WTC11 (cell line): ENCODE data around the gene GALNTL6. TPM values are rescaled to one million over a fixed set of nuclear protein-coding genes. Genes with fewer than 3 reads are reported as not detected.

Experiments used
- ATAC-seq: fragments of 200-7000 bp; cut with Tn5 transposase; 2 replicates; pipeline ENCODE4 v1.10.0; 2021; ENCODE audit warnings: mild to moderate bottlenecking, moderate library complexity
- CTCF ChIA-PET: fragments of 300-600 bp; sonication (Branson Sonifier 250); formaldehyde crosslinking; loops from one replicate; lab custom pipeline; 2021; ENCODE audit warnings: antibody characterized with exemption; lab: Charles Lee
- POLR2A ChIA-PET: fragments of 350-600 bp; sonication (Branson Sonifier 250); formaldehyde crosslinking; loops from one replicate; lab custom pipeline; 2021; ENCODE audit warnings: antibody characterized with exemption; lab: Charles Lee
- DNase-seq: peaks from one replicate; pipeline ENCODE4 v3.0.0; 2021; ENCODE audit warnings: low spot score
- H3K27ac Mint-ChIP-seq: 2 replicates; pipeline ENCODE4 v1.8.0; 2021; ENCODE audit warnings: mixed read lengths
- H3K27me3 Mint-ChIP-seq: 2 replicates; pipeline ENCODE4 v1.8.0; 2021; ENCODE audit warnings: low read depth, mild to moderate bottlenecking, moderate library complexity, mixed read lengths
- H3K36me3 Mint-ChIP-seq: 2 replicates; pipeline ENCODE4 v1.8.0; 2021; ENCODE audit warnings: mixed read lengths
- H3K4me1 Mint-ChIP-seq: 2 replicates; pipeline ENCODE4 v1.8.0; 2022; ENCODE audit warnings: mixed read lengths
- H3K4me3 Mint-ChIP-seq: 2 replicates; pipeline ENCODE4 v1.8.0; 2021; ENCODE audit warnings: mild to moderate bottlenecking, moderate library complexity, mixed read lengths
- H3K9me3 Mint-ChIP-seq: 2 replicates; pipeline ENCODE4 v1.8.0; 2021; ENCODE audit warnings: mixed read lengths
- CREM ChIP-seq: sonication (generic); formaldehyde crosslinking; IDR thresholded peaks from 2 replicates; pipeline ENCODE4 v1.8.1; 2022; ENCODE audit warnings: mild to moderate bottlenecking, missing genetic modification reagents, moderate library complexity
- EMX1 ChIP-seq: fragments of 250-450 bp; sonication (Bioruptor Pico); IDR thresholded peaks from 2 replicates; pipeline ENCODE4 v1.8.0; 2021; ENCODE audit warnings: mild to moderate bottlenecking
- HMGA2 ChIP-seq: fragments of 250-450 bp; sonication (Bioruptor Pico); IDR thresholded peaks from 2 replicates; pipeline ENCODE4 v1.4.0; 2021; ENCODE audit warnings: mild to moderate bottlenecking, moderate library complexity
- JAZF1 ChIP-seq: fragments of 250-450 bp; sonication (Bioruptor Pico); IDR thresholded peaks from 2 replicates; pipeline ENCODE4 v1.9.0; 2021; ENCODE audit warnings: moderate library complexity, mild to moderate bottlenecking, inconsistent platforms
- NR2C2 ChIP-seq: sonication (generic); formaldehyde crosslinking; IDR thresholded peaks from 2 replicates; pipeline ENCODE4 v1.8.0; 2022; ENCODE audit warnings: mild to moderate bottlenecking, missing genetic modification reagents
- OVOL2 ChIP-seq: fragments of 250-450 bp; sonication (Bioruptor Pico); IDR thresholded peaks from 2 replicates; pipeline ENCODE4 v1.9.0; 2021; ENCODE audit warnings: mild to moderate bottlenecking, borderline replicate concordance
- PRRX2 ChIP-seq: fragments of 250-450 bp; sonication (Bioruptor Pico); IDR thresholded peaks from 2 replicates; pipeline ENCODE4 v1.8.0; 2021; ENCODE audit warnings: mild to moderate bottlenecking
- RELA ChIP-seq: sonication (generic); formaldehyde crosslinking; IDR thresholded peaks from 2 replicates; pipeline ENCODE4 v1.8.1; 2022; ENCODE audit warnings: missing genetic modification reagents, mild to moderate bottlenecking, borderline replicate concordance
- TCF7 ChIP-seq: sonication (generic); formaldehyde crosslinking; IDR thresholded peaks from 2 replicates; pipeline ENCODE4 v1.8.0; 2022; ENCODE audit warnings: mild to moderate bottlenecking, low read depth, missing genetic modification reagents, moderate library complexity
- ZNF121 ChIP-seq: sonication (generic); formaldehyde crosslinking; IDR thresholded peaks from 2 replicates; pipeline ENCODE4 v1.8.0; 2023; ENCODE audit warnings: missing genetic modification reagents
- ZNF232 ChIP-seq: sonication (generic); formaldehyde crosslinking; IDR thresholded peaks from 2 replicates; pipeline ENCODE4 v1.8.0; 2022; ENCODE audit warnings: mild to moderate bottlenecking, missing genetic modification reagents
- ZNF396 ChIP-seq: fragments of 250-450 bp; sonication (Bioruptor Pico); IDR thresholded peaks from 2 replicates; pipeline ENCODE4 v1.8.0; 2021; ENCODE audit warnings: mild to moderate bottlenecking, moderate library complexity, borderline replicate concordance
- ZNF416 ChIP-seq: fragments of 250-450 bp; sonication (Bioruptor Pico); IDR thresholded peaks from 2 replicates; pipeline ENCODE4 v1.9.0; 2021; ENCODE audit warnings: mild to moderate bottlenecking, inconsistent platforms
- total RNA-seq: library from RNA; stranded (reverse); gene quantifications from 3 replicates; pipeline ENCODE4 v1.2.3, GENCODE V29; 2021
- TF ChIP-seq, protein P1 (sequence below): fragments of 250-450 bp; sonication (Bioruptor Pico); IDR thresholded peaks from 2 replicates; pipeline ENCODE4 v1.9.0; 2021; ENCODE audit warnings: mild to moderate bottlenecking, borderline replicate concordance
- TF ChIP-seq, protein P2 (sequence below): sonication (generic); formaldehyde crosslinking; IDR thresholded peaks from 2 replicates; pipeline ENCODE4 v1.8.1; 2023; ENCODE audit warnings: mild to moderate bottlenecking, missing genetic modification reagents, moderate library complexity
- TF ChIP-seq, protein P3 (sequence below): sonication (generic); formaldehyde crosslinking; IDR thresholded peaks from 2 replicates; pipeline ENCODE4 v1.8.0; 2022; ENCODE audit warnings: mild to moderate bottlenecking, missing genetic modification reagents
- TF ChIP-seq, protein P4 (sequence below): fragments of 250-450 bp; sonication (Bioruptor Pico); IDR thresholded peaks from 2 replicates; pipeline ENCODE4 v1.9.0; 2021; ENCODE audit warnings: moderate library complexity, mild to moderate bottlenecking, inconsistent platforms, borderline replicate concordance
- TF ChIP-seq, protein P5 (sequence below): sonication (generic); formaldehyde crosslinking; IDR thresholded peaks from 2 replicates; pipeline ENCODE4 v1.8.0; 2022; ENCODE audit warnings: missing genetic modification reagents
- TF ChIP-seq, protein P6 (sequence below): sonication (generic); formaldehyde crosslinking; IDR thresholded peaks from 2 replicates; pipeline ENCODE4 v1.8.0; 2022; ENCODE audit warnings: mild to moderate bottlenecking, missing genetic modification reagents

Gene GALNTL6
- total RNA-seq, 1 experiment from 2014 or later = 0.24 TPM

DNA sequence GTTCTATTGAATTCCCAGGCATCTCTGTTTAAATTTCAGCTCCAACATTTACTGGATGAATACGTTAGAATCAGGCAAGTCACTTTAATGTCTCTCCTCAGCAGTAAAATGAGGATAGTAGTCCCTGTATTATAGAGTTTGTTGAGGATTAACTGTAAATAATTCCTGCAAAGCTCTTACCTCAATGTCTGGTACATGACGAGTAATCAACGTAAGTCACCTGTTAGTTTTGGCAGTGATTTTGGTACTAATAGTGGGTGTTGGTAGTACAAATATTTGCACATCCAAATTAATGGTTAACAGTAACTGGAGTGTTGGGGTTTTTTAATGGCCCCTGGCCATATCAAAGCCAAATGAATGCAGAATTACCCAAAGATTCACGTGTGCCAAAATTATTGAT is 1165.6 kb downstream of the GALNTL6 start:
- no peak overlapping the region for H3K4me3 Mint-ChIP-seq
- ChIA-PET POLR2A (no interaction called here), CTCF (interaction anchor here (0.7 to 1.8 kb wide), 2 partner anchors 35 to 86 kb away, joined by 4 to 8 read pairs; no protein-coding TSS in a partner anchor)
- H3K36me3 Mint-ChIP-seq = peaks cover 10% of the 10 kb centered on the region
- peaks cover 17% of the 10 kb centered on the region for H3K9me3 Mint-ChIP-seq
- DNase-seq (no peak), ATAC-seq (no peak)
- no peak for TF ChIP-seq EMX1 (CRISPR knock-in tag)
- TF ChIP-seq, protein P1, sequence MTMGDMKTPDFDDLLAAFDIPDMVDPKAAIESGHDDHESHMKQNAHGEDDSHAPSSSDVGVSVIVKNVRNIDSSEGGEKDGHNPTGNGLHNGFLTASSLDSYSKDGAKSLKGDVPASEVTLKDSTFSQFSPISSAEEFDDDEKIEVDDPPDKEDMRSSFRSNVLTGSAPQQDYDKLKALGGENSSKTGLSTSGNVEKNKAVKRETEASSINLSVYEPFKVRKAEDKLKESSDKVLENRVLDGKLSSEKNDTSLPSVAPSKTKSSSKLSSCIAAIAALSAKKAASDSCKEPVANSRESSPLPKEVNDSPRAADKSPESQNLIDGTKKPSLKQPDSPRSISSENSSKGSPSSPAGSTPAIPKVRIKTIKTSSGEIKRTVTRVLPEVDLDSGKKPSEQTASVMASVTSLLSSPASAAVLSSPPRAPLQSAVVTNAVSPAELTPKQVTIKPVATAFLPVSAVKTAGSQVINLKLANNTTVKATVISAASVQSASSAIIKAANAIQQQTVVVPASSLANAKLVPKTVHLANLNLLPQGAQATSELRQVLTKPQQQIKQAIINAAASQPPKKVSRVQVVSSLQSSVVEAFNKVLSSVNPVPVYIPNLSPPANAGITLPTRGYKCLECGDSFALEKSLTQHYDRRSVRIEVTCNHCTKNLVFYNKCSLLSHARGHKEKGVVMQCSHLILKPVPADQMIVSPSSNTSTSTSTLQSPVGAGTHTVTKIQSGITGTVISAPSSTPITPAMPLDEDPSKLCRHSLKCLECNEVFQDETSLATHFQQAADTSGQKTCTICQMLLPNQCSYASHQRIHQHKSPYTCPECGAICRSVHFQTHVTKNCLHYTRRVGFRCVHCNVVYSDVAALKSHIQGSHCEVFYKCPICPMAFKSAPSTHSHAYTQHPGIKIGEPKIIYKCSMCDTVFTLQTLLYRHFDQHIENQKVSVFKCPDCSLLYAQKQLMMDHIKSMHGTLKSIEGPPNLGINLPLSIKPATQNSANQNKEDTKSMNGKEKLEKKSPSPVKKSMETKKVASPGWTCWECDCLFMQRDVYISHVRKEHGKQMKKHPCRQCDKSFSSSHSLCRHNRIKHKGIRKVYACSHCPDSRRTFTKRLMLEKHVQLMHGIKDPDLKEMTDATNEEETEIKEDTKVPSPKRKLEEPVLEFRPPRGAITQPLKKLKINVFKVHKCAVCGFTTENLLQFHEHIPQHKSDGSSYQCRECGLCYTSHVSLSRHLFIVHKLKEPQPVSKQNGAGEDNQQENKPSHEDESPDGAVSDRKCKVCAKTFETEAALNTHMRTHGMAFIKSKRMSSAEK (CRISPR knock-in tag) = no peak
- no peak for TF ChIP-seq CREM (CRISPR knock-in tag)
- no peak for TF ChIP-seq OVOL2 (CRISPR knock-in tag)
- TF ChIP-seq TCF7 (CRISPR knock-in tag) = no peak
- TF ChIP-seq, protein P2, sequence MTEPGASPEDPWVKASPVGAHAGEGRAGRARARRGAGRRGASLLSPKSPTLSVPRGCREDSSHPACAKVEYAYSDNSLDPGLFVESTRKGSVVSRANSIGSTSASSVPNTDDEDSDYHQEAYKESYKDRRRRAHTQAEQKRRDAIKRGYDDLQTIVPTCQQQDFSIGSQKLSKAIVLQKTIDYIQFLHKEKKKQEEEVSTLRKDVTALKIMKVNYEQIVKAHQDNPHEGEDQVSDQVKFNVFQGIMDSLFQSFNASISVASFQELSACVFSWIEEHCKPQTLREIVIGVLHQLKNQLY (CRISPR knock-in tag) = no peak
- no peak for TF ChIP-seq ZNF416 (CRISPR knock-in tag)
- TF ChIP-seq JAZF1 (CRISPR knock-in tag) = no peak
- TF ChIP-seq PRRX2 = no peak
- H3K27me3 Mint-ChIP-seq = no peaks in the 10 kb centered on the region
- H3K4me1 Mint-ChIP-seq = peaks cover 6% of the 10 kb centered on the region
- H3K27ac Mint-ChIP-seq = no peak overlapping the region

DNA sequence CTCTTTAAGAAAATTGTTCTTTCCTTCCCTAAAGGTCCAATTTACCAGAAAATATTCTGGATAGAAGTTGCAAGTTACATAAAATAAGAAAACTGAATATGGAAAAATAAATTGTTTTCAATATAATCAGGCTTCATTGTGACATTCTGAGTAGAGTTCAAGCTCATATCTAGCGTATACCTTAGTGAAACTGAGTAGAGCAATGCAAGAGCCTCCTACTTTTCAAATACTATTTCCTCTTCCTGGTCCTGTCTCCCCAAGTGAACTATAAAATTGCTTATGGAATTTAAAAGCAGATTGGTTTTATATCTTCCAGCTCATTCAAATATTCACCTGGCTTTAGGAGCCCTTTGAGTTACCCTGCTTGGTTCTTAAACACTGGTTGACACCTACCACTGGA is 1166.1 kb downstream of the GALNTL6 start:
- H3K27ac Mint-ChIP-seq = no peak overlapping the region

More for the DNA sequence above, 1166.1 kb downstream of the GALNTL6 start:
- POLR2A ChIA-PET = no interaction called here
- Mint-ChIP-seq H3K4me1 (peaks cover 11% of the 10 kb centered on the region), H3K9me3 (peaks cover 17% of the 10 kb centered on the region), H3K27me3 (no peaks in the 10 kb centered on the region), H3K36me3 (peaks cover 10% of the 10 kb centered on the region), H3K4me3 (no peak overlapping the region)
- no peak for DNase-seq
- no peak for ATAC-seq
- TF ChIP-seq, protein P3, sequence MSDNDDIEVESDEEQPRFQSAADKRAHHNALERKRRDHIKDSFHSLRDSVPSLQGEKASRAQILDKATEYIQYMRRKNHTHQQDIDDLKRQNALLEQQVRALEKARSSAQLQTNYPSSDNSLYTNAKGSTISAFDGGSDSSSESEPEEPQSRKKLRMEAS = no peak
- TF ChIP-seq, protein P4, sequence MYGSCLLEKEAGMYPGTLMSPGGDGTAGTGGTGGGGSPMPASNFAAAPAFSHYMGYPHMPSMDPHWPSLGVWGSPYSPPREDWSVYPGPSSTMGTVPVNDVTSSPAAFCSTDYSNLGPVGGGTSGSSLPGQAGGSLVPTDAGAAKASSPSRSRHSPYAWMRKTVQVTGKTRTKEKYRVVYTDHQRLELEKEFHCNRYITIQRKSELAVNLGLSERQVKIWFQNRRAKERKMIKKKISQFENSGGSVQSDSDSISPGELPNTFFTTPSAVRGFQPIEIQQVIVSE (CRISPR knock-in tag) = no peak
- TF ChIP-seq HMGA2 (CRISPR knock-in tag) = no peak
- TF ChIP-seq, protein P5, sequence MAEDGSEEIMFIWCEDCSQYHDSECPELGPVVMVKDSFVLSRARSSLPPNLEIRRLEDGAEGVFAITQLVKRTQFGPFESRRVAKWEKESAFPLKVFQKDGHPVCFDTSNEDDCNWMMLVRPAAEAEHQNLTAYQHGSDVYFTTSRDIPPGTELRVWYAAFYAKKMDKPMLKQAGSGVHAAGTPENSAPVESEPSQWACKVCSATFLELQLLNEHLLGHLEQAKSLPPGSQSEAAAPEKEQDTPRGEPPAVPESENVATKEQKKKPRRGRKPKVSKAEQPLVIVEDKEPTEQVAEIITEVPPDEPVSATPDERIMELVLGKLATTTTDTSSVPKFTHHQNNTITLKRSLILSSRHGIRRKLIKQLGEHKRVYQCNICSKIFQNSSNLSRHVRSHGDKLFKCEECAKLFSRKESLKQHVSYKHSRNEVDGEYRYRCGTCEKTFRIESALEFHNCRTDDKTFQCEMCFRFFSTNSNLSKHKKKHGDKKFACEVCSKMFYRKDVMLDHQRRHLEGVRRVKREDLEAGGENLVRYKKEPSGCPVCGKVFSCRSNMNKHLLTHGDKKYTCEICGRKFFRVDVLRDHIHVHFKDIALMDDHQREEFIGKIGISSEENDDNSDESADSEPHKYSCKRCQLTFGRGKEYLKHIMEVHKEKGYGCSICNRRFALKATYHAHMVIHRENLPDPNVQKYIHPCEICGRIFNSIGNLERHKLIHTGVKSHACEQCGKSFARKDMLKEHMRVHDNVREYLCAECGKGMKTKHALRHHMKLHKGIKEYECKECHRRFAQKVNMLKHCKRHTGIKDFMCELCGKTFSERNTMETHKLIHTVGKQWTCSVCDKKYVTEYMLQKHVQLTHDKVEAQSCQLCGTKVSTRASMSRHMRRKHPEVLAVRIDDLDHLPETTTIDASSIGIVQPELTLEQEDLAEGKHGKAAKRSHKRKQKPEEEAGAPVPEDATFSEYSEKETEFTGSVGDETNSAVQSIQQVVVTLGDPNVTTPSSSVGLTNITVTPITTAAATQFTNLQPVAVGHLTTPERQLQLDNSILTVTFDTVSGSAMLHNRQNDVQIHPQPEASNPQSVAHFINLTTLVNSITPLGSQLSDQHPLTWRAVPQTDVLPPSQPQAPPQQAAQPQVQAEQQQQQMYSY (CRISPR knock-in tag) = no peak
- TF ChIP-seq RELA (CRISPR knock-in tag) = no peak
- no peak for TF ChIP-seq ZNF232 (CRISPR knock-in tag)
- TF ChIP-seq PRRX2 = no peak
- no peak for TF ChIP-seq ZNF121 (CRISPR knock-in tag)
- TF ChIP-seq, protein P6, sequence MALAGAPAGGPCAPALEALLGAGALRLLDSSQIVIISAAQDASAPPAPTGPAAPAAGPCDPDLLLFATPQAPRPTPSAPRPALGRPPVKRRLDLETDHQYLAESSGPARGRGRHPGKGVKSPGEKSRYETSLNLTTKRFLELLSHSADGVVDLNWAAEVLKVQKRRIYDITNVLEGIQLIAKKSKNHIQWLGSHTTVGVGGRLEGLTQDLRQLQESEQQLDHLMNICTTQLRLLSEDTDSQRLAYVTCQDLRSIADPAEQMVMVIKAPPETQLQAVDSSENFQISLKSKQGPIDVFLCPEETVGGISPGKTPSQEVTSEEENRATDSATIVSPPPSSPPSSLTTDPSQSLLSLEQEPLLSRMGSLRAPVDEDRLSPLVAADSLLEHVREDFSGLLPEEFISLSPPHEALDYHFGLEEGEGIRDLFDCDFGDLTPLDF = no peak
- TF ChIP-seq NR2C2 (CRISPR knock-in tag) = no peak
- TF ChIP-seq ZNF396 (CRISPR knock-in tag) = no peak
- CTCF ChIA-PET = interaction anchor here (1.8 kb wide), 1 partner anchor 34 kb away, joined by 8 read pairs; no protein-coding TSS in a partner anchor
